T-cell (primary cell): Measurements from ENCODE around the gene PTTG1. TPM values are rescaled to one million over a fixed set of nuclear protein-coding genes. Genes with fewer than 3 reads are reported as not detected.

Experiments used
- ATAC-seq, 4 experiments: fragments of 200-7000 bp in 3 of 4; fragments of 150-1000 bp in 1 of 4; cut with Tn5 transposase; replicated peaks in 1 of 4; 1 replicate in 3 of 4; 2 replicates in 1 of 4; pipeline ENCODE4 v1.10.0; 2021; ENCODE audit warnings: moderate library complexity in 3 of 4, mild to moderate bottlenecking in 2 of 4, moderate number of reproducible peaks in 1 of 4
- CTCF ChIA-PET, 2 donors: fragments of 300-600 bp; sonication (Branson Sonifier 250); formaldehyde crosslinking; loops; one replicate each; lab custom pipeline; 2022; ENCODE audit warnings: antibody characterized with exemption in 2 of 2; lab: Charles Lee
- POLR2A ChIA-PET, 2 donors: fragments of 300-600 bp; sonication (Branson Sonifier 250); formaldehyde crosslinking; loops; one replicate each; lab custom pipeline; 2022; ENCODE audit warnings: antibody characterized with exemption in 2 of 2; lab: Charles Lee
- DNase-seq, 35 experiments: peaks; one replicate each; pipeline versions ENCODE4 v3.0.0 to v3.0.0-alpha.2; 2013 to 2023
- H3K27ac ChIP-seq: one replicate; pipeline ENCODE4 v1.5.1; 2013; ENCODE audit warnings: low read length
- H3K27me3 ChIP-seq, 2 experiments: replicated peaks in 1 of 2; 1 replicate in 1 of 2; 2 replicates in 1 of 2; pipeline versions ENCODE4 v1.6.1 to v1.7.0; 2013; ENCODE audit warnings: low read length in 1 of 2, mixed read lengths in 1 of 2; ENCODE audit not compliant: control insufficient read depth in 2 of 2, insufficient read depth in 2 of 2; ENCODE audit errors: extremely low read depth in 1 of 2
- H3K36me3 ChIP-seq, 2 donors: 1 replicate in 1 of 2; 2 replicates in 1 of 2; pipeline versions ENCODE4 v1.6.1 to v1.7.0; 2013; ENCODE audit warnings: low read length in 1 of 2; ENCODE audit not compliant: control insufficient read depth in 2 of 2, insufficient read depth in 1 of 2; ENCODE audit errors: extremely low read depth in 1 of 2
- H3K4me1 ChIP-seq, 2 experiments: 1 replicate in 1 of 2; 2 replicates in 1 of 2; pipeline versions ENCODE4 v1.6.1 to v1.7.0; 2013; ENCODE audit warnings: low read length in 2 of 2, mixed read lengths in 1 of 2; ENCODE audit not compliant: insufficient read depth in 2 of 2, control insufficient read depth in 1 of 2; ENCODE audit errors: extremely low read depth in 1 of 2
- H3K4me3 ChIP-seq, 2 donors: 1 replicate in 1 of 2; 2 replicates in 1 of 2; pipeline versions ENCODE4 v1.5.1 to v1.7.0; 2013; ENCODE audit warnings: mild to moderate bottlenecking in 2 of 2, low read length in 1 of 2, moderate library complexity in 1 of 2; ENCODE audit not compliant: control insufficient read depth in 1 of 2; ENCODE audit errors: extremely low read depth in 1 of 2
- H3K9me3 ChIP-seq: 2 replicates; pipeline ENCODE4 v1.7.0; 2013
- H3K27ac Mint-ChIP-seq, 2 donors: one replicate each; pipeline ENCODE4 v1.8.0; 2020 to 2021; ENCODE audit warnings: mild to moderate bottlenecking in 2 of 2, mixed read lengths in 2 of 2
- H3K27me3 Mint-ChIP-seq, 2 donors: one replicate each; pipeline ENCODE4 v1.8.0; 2021 to 2022; ENCODE audit warnings: mixed read lengths in 2 of 2
- H3K36me3 Mint-ChIP-seq: one replicate; pipeline ENCODE4 v1.8.0; 2021; ENCODE audit warnings: mixed read lengths
- H3K4me1 Mint-ChIP-seq, 3 donors: one replicate each; pipeline ENCODE4 v1.8.0; 2020 to 2022; ENCODE audit warnings: mixed read lengths in 3 of 3, mild to moderate bottlenecking in 1 of 3
- H3K4me3 Mint-ChIP-seq, 3 donors: one replicate each; pipeline ENCODE4 v1.8.0; 2020 to 2022; ENCODE audit warnings: mild to moderate bottlenecking in 3 of 3, mixed read lengths in 3 of 3, moderate library complexity in 3 of 3
- H3K9me3 Mint-ChIP-seq, 3 donors: one replicate each; pipeline ENCODE4 v1.8.0; 2020 to 2022; ENCODE audit warnings: mixed read lengths in 3 of 3
- WGBS: methylation state at CpG from one replicate; pipeline ENCODE4 v1.1.5; 2013; ENCODE audit warnings: missing lambda C conversion rate; ENCODE audit not compliant: insufficient coverage; 5-methylcytosine and 5-hydroxymethylcytosine counted together
- total RNA-seq, 35 experiments: library from RNA in 6 of 35; stranded (reverse) in 6 of 35; fragments of 120-200 nt in 1 of 35; gene quantifications; one replicate each; pipeline versions ENCODE4 v1.2.1 to v1.2.4 and lab custom pipeline; 2013 to 2026

Gene PTTG1
- total RNA-seq, 5 donors from 2014 or later (not counting 1 experiment from before 2014, with no cell fraction given): 6.6 to 16.5 (median 8.8) TPM

DNA sequence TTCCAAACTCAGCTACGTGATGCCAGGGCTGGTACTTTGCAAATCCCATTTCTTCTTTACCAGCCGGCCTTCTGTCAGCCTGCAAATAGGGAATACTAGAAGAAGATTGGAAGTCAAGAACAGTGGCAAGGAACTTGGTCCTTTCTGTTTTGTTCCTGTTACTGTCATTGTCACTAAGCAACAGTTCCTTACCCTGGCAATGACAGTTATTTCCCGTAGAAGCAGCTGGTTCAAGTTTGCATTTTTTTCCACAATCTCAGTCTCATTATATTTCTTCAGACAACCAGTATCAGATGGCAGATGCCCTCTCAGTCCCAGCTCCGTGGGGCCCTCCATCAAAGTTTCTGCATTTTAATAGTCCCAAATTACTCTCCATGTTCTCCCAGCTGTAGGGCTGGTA, 42.1 kb upstream of the PTTG1 start:
- Mint-ChIP-seq H3K27ac (no peak overlapping the region), H3K4me3 (no peak overlapping the region), H3K9me3 (no peaks in the 10 kb centered on the region), H3K27me3 (peaks cover 30 to 31% of the 10 kb centered on the region in 2 donors), H3K36me3 (no peaks in the 10 kb centered on the region), H3K4me1 (no peaks in the 10 kb centered on the region)
- ATAC-seq: no peak
- 21% methylated on average over 2 of the region's 4 CpGs for WGBS
- Histone ChIP-seq H3K4me1 (no peaks in the 10 kb centered on the region), H3K27me3 (no peaks in the 10 kb centered on the region), H3K27ac (no peak overlapping the region), H3K9me3 (no peaks in the 10 kb centered on the region), H3K4me3 (no peak overlapping the region), H3K36me3 (no peaks in the 10 kb centered on the region)
- no peak for DNase-seq
- ChIA-PET POLR2A (no interaction called here), CTCF (interaction anchor here (0.6 to 0.9 kb wide), 3 partner anchors 11 to 1106 kb away, joined by 3 to 4 read pairs (median 3); no protein-coding TSS in a partner anchor)

DNA sequence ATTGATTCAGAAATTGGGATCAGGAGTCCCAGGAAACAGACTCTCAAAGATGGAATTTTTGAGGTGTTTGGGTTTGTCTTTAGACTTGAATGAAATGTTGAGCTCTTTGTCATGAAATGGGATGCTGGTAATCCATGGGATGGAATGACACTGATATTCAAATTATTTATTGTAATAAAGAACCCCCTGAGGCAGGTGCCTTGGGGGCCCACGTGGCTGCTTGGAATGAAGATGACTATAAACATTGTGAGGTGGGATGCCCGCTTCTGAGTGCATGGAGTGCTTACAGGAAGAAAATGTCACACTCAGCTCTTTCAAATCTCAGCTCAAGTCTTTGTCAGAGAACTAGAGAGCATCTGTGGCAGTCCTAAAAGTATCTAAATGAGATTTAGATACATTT, 41.6 kb upstream of the PTTG1 start:
- POLR2A ChIA-PET: interaction anchor here (0.5 kb wide), 2 partner anchors 9 to 42 kb away, joined by 3 to 5 read pairs; partner anchors contain the start of gene PTTG1 (in 1 of the 2)
- H3K9me3 ChIP-seq: no peaks in the 10 kb centered on the region
- Mint-ChIP-seq H3K4me3 (no peak overlapping the region), H3K4me1 (no peaks in the 10 kb centered on the region), H3K27me3 (peaks cover 25 to 29% of the 10 kb centered on the region in 2 donors), H3K9me3 (no peaks in the 10 kb centered on the region), H3K27ac (no peak overlapping the region), H3K36me3 (no peaks in the 10 kb centered on the region)
- H3K27me3 ChIP-seq: no peaks in the 10 kb centered on the region
- H3K4me1 ChIP-seq: no peaks in the 10 kb centered on the region
- no peak overlapping the region for H3K27ac ChIP-seq
- WGBS: no CpG with 5 or more reads among the region's 2 CpGs
- CTCF ChIA-PET: interaction anchor here (0.6 to 0.9 kb wide), 3 partner anchors 11 to 1107 kb away, joined by 3 to 4 read pairs (median 3); no protein-coding TSS in a partner anchor
- no peak overlapping the region for H3K4me3 ChIP-seq
- no peaks in the 10 kb centered on the region for H3K36me3 ChIP-seq
- no peak for DNase-seq
- ATAC-seq: no peak

GRCh38 chr5:160382346-160382745, 39.3 kb upstream of the PTTG1 start:
- Histone ChIP-seq H3K27ac (no peak overlapping the region), H3K36me3 (no peaks in the 10 kb centered on the region), H3K4me3 (no peak overlapping the region), H3K4me1 (no peaks in the 10 kb centered on the region), H3K9me3 (no peaks in the 10 kb centered on the region), H3K27me3 (no peaks in the 10 kb centered on the region)
- ATAC-seq (no peak), DNase-seq (no peak)
- 66% methylated on average over 2 of the region's 3 CpGs for WGBS
- Mint-ChIP-seq H3K27ac (no peak overlapping the region), H3K27me3 (peaks cover 15% of the 10 kb centered on the region in 2 donors), H3K4me1 (no peaks in the 10 kb centered on the region), H3K4me3 (no peak overlapping the region), H3K9me3 (peaks cover 0 to 9% (median 0%) of the 10 kb centered on the region in 3 donors), H3K36me3 (peaks cover under 1% of the 10 kb centered on the region)
- CTCF ChIA-PET: no interaction called here
- POLR2A ChIA-PET: no interaction called here

DNA sequence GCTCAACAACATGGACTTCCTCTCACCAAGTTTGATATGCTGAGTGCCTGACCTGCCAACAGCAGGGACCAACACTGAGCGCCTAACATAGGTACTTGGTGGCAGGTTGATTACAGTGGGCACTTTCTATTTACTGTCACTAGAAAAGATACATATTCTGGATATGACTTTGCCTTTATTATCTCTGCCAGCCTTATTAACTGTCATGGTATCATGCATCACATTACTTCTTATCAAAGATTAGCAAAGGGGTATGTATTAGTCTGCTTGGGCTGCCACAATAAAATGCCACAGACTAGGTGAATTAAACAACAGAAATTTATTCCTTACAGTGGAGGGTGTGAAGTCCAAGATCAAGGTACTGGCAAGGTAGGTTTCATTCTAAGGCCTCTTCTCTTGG, 37.0 kb upstream of the PTTG1 start:
- peaks cover 9% of the 10 kb centered on the region for H3K36me3 Mint-ChIP-seq
- no peak overlapping the region for H3K27ac Mint-ChIP-seq
- H3K4me3 Mint-ChIP-seq: no peak overlapping the region
- peaks cover 9 to 22% (median 10%) of the 10 kb centered on the region in 3 donors for H3K9me3 Mint-ChIP-seq
- DNase-seq: no peak
- H3K27ac ChIP-seq: no peak overlapping the region
- H3K4me3 ChIP-seq: no peak overlapping the region
- ChIA-PET POLR2A (no interaction called here), CTCF (no interaction called here)
- H3K4me1 ChIP-seq: no peaks in the 10 kb centered on the region
- H3K9me3 ChIP-seq: no peaks in the 10 kb centered on the region
- no peaks in the 10 kb centered on the region for H3K27me3 ChIP-seq
- no CpG with 5 or more reads among the region's 1 CpG for WGBS
- H3K27me3 Mint-ChIP-seq: peaks cover 8 to 9% of the 10 kb centered on the region in 2 donors
- no peaks in the 10 kb centered on the region for H3K36me3 ChIP-seq
- ATAC-seq: no peak
- H3K4me1 Mint-ChIP-seq: no peaks in the 10 kb centered on the region

- H3K4me1 Mint-ChIP-seq: no peaks in the 10 kb centered on the region
- H3K9me3 Mint-ChIP-seq: peaks cover 9 to 22% (median 10%) of the 10 kb centered on the region in 3 donors
- H3K9me3 ChIP-seq: no peaks in the 10 kb centered on the region
- H3K4me1 ChIP-seq: no peaks in the 10 kb centered on the region
- H3K36me3 Mint-ChIP-seq: peaks cover 9% of the 10 kb centered on the region
- no peaks in the 10 kb centered on the region for H3K27me3 ChIP-seq
- no peak overlapping the region for H3K4me3 Mint-ChIP-seq
- ChIA-PET CTCF (no interaction called here), POLR2A (no interaction called here)
- no peak overlapping the region for H3K4me3 ChIP-seq
- H3K36me3 ChIP-seq: no peaks in the 10 kb centered on the region
- H3K27me3 Mint-ChIP-seq: peaks cover 3 to 5% of the 10 kb centered on the region in 2 donors
- H3K27ac Mint-ChIP-seq: no peak overlapping the region
- no peak for ATAC-seq
- H3K27ac ChIP-seq: no peak overlapping the region
- no peak for DNase-seq
These were observed 36.2 kb upstream of the PTTG1 start for GRCh38 chr5:160385496-160385895.

DNA sequence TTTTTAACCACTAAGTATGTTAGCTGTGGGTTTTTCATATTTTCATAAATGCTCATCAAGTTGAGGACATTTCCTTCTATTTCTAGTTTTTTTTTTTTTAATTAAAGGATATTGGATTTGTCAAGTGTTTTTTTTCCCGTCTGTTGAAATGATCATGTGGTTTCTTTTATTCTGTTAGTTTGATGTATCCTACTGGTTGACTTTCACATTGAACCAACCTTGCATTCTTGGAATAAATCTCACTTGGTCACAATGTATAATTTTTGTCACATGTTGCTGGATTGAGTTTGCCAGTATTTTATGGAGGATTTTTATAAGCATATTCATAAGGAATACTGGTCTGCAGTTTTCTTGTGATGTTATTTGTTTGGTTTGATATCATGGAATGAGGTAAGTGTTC, 34.2 kb upstream of the PTTG1 start:
- H3K36me3 ChIP-seq: no peaks in the 10 kb centered on the region
- H3K9me3 ChIP-seq: no peaks in the 10 kb centered on the region
- ATAC-seq (no peak), DNase-seq (no peak)
- ChIA-PET CTCF (no interaction called here), POLR2A (no interaction called here)
- Mint-ChIP-seq H3K27ac (no peak overlapping the region), H3K36me3 (peaks cover 9% of the 10 kb centered on the region), H3K9me3 (peaks cover 9 to 22% (median 10%) of the 10 kb centered on the region in 3 donors), H3K27me3 (no peaks in the 10 kb centered on the region), H3K4me3 (no peak overlapping the region), H3K4me1 (no peaks in the 10 kb centered on the region)
- H3K27ac ChIP-seq: no peak overlapping the region
- H3K27me3 ChIP-seq: no peaks in the 10 kb centered on the region
- H3K4me3 ChIP-seq: no peak overlapping the region
- no CpG with 5 or more reads among the region's 1 CpG for WGBS
- H3K4me1 ChIP-seq: no peaks in the 10 kb centered on the region
